ENCODE results near the gene PYROXD2. TPM values are rescaled to one million over a fixed set of nuclear protein-coding genes. Genes with fewer than 3 reads are reported as not detected.

Gene PYROXD2
- total and polyA plus RNA-seq, 10 of the 15 experiments (the other 5 are each of a cell fraction or from before 2014, with no cell fraction given) = 4.8 to 15.8 (median 11.1) TPM

GRCh38 chr10:98396096-98397063, 18.6 kb downstream of the PYROXD2 start:
- in situ Hi-C loops (cut with MboI) (no loop called here), intact Hi-C loops (cut with micrococcal nuclease; ENCODE audit: unreplicated experiment) (no loop called here)

More at GRCh38 chr10:98396096-98397063, 18.6 kb downstream of the PYROXD2 start:
- ChIA-PET CTCF (interaction anchor here (1.0 to 2.3 kb wide), 2 partner anchors 226 to 355 kb away, joined by 4 to 16 read pairs; no protein-coding TSS in a partner anchor), SMC1A (ENCODE audit: uncharacterized antibody, unreplicated experiment) (interaction anchor here (1.3 kb wide), 1 partner anchor 225 kb away, joined by 5 read pairs; no protein-coding TSS in a partner anchor), POLR2A (interaction anchor here (0.6 kb wide), 1 partner anchor 19 kb away, joined by 3 read pairs; the partner anchor contains the start of gene PYROXD2), RAD21 (ENCODE audit: unreplicated experiment) (no interaction called here)
- H3K9ac ChIP-seq (ENCODE audit: control insufficient read depth, insufficient read depth, low read length) = no peak overlapping the region
- no peaks in the 10 kb centered on the region for H4K20me1 ChIP-seq (ENCODE audit: control insufficient read depth, insufficient read depth)
- BruUV-seq (replicated peaks) = no TSS peak
- no peak overlapping the region for H3K27ac ChIP-seq (ENCODE audit: control insufficient read depth, insufficient read depth)
- no peak overlapping the region for H2AFZ ChIP-seq (ENCODE audit: control insufficient read depth, low read depth, low read length)
- no peak for TF ChIP-seq EP300 (IDR thresholded peaks at IDR 0.05; ENCODE audit: borderline replicate concordance in 1 of 2, control insufficient read depth in 1 of 2, low read depth in 2 of 2, low read length in 2 of 2)
- no peak for TF ChIP-seq BCL11A (IDR thresholded peaks at IDR 0.05; ENCODE audit: low read depth, low read length)
- no peak for TF ChIP-seq SUZ12 (IDR thresholded peaks at IDR 0.05; ENCODE audit: unreplicated experiment)
- TF ChIP-seq CHD2 (IDR thresholded peaks at IDR 0.05; ENCODE audit: borderline replicate concordance, low read depth, low read length) = no peak
- TF ChIP-seq ZBTB33 (IDR thresholded peaks at IDR 0.05) = no peak
- TF ChIP-seq, protein P1, sequence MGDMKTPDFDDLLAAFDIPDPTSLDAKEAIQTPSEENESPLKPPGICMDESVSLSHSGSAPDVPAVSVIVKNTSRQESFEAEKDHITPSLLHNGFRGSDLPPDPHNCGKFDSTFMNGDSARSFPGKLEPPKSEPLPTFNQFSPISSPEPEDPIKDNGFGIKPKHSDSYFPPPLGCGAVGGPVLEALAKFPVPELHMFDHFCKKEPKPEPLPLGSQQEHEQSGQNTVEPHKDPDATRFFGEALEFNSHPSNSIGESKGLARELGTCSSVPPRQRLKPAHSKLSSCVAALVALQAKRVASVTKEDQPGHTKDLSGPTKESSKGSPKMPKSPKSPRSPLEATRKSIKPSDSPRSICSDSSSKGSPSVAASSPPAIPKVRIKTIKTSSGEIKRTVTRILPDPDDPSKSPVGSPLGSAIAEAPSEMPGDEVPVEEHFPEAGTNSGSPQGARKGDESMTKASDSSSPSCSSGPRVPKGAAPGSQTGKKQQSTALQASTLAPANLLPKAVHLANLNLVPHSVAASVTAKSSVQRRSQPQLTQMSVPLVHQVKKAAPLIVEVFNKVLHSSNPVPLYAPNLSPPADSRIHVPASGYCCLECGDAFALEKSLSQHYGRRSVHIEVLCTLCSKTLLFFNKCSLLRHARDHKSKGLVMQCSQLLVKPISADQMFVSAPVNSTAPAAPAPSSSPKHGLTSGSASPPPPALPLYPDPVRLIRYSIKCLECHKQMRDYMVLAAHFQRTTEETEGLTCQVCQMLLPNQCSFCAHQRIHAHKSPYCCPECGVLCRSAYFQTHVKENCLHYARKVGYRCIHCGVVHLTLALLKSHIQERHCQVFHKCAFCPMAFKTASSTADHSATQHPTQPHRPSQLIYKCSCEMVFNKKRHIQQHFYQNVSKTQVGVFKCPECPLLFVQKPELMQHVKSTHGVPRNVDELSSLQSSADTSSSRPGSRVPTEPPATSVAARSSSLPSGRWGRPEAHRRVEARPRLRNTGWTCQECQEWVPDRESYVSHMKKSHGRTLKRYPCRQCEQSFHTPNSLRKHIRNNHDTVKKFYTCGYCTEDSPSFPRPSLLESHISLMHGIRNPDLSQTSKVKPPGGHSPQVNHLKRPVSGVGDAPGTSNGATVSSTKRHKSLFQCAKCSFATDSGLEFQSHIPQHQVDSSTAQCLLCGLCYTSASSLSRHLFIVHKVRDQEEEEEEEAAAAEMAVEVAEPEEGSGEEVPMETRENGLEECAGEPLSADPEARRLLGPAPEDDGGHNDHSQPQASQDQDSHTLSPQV (IDR thresholded peaks at IDR 0.05) = no peak
- no peak for TF ChIP-seq RB1 (IDR thresholded peaks at IDR 0.05; ENCODE audit: borderline replicate concordance)
- TF ChIP-seq RCOR1 (conservative IDR thresholded peaks at IDR 0.05; ENCODE audit: low read depth, low read length) = no peak
- TF ChIP-seq SP1 (IDR thresholded peaks at IDR 0.05; ENCODE audit: low read depth, low read length) = no peak
- no peak overlapping the region for H3K4me3 ChIP-seq
- H3K27me3 ChIP-seq (replicated peaks in 1 of 2; ENCODE audit: control insufficient read depth in 2 of 2, insufficient read depth in 2 of 2, low read length in 1 of 2) = no peaks in the 10 kb centered on the region
- H3K4me2 ChIP-seq (ENCODE audit: control insufficient read depth, insufficient read depth) = no peak overlapping the region
- H3K9me3 ChIP-seq (replicated peaks; ENCODE audit: control insufficient read depth, insufficient read depth, low read length) = no peaks in the 10 kb centered on the region; the same call in 2 of the 3 replicates
- H3K36me3 ChIP-seq (ENCODE audit: control insufficient read depth in 2 of 2, insufficient read depth in 2 of 2, low read length in 1 of 2) = no peaks in the 10 kb centered on the region
- ATAC-seq (no peak), DNase-seq (ENCODE audit: low read depth, low spot score) (no peak), FAIRE-seq (no peak)
- WGBS (ENCODE audit: insufficient coverage, insufficient replicate concordance, low lambda C conversion rate, missing lambda C conversion rate) = 61% methylated on average over 6 of the region's 6 CpGs
- H3K4me1 ChIP-seq (ENCODE audit: control insufficient read depth, insufficient read depth, low read length) = peaks cover 6% of the 10 kb centered on the region
- no peaks in the 10 kb centered on the region for H3K79me2 ChIP-seq (ENCODE audit: control insufficient read depth, insufficient read depth, low read length)

Data from GM12878 (cell line).